GM12878 (cell line): Measurements from ENCODE around the gene HELZ. TPM values are rescaled to one million over a fixed set of nuclear protein-coding genes. Genes with fewer than 3 reads are reported as not detected.
A peak's percentile ranks its signal among the peaks of the same experiment; 100 is the strongest.

Source experiments
- ATAC-seq: fragments of 200-7000 bp; cut with Tn5 transposase; 3 replicates; pipeline ENCODE4 v1.9.1; 2020; ENCODE audit warnings: mild to moderate bottlenecking, moderate library complexity
- BruUV-seq: library from RNA; stranded (reverse); fragments of 400-500 nt; replicated peaks from 2 replicates; lab custom pipeline; 2021; lab: Mats Ljungman, UMichigan
- CTCF ChIA-PET: fragments of 300-600 bp; sonication (Branson Sonifier 250); formaldehyde crosslinking; extraction: SDS; loops from one replicate; lab custom pipeline; 2021; ENCODE audit warnings: inconsistent platforms; lab: Yijun Ruan, JAX
- POLR2A ChIA-PET: fragments of 350-600 bp; formaldehyde crosslinking; extraction: SDS; loops from one replicate; lab custom pipeline; 2021; ENCODE audit warnings: inconsistent platforms; lab: Charles Lee
- RAD21 ChIA-PET: fragments of 300-600 bp; sonication (Branson Sonifier 250); formaldehyde crosslinking; loops from one replicate; lab custom pipeline; 2023; ENCODE audit warnings: antibody characterized with exemption; ENCODE audit not compliant: unreplicated experiment; lab: Charles Lee
- SMC1A ChIA-PET: fragments of 300-600 bp; sonication (Branson Sonifier 250); formaldehyde crosslinking; loops from one replicate; lab custom pipeline; 2023; ENCODE audit not compliant: unreplicated experiment, uncharacterized antibody; lab: Charles Lee
- DNase-seq: peaks from one replicate; pipeline ENCODE4 v3.0.0-alpha.2; 2011; ENCODE audit warnings: low read depth, low spot score
- FAIRE-seq: peaks from 3 replicates; lab custom pipeline; 2011; peaks lifted over from hg19 to GRCh38; lab: Jason Lieb, UNC
- H2AFZ ChIP-seq: 2 replicates; pipeline ENCODE4 v1.6.0; 2011; ENCODE audit warnings: low read depth, low read length, control low read depth; ENCODE audit not compliant: control insufficient read depth
- H3K27ac ChIP-seq: 2 replicates; pipeline ENCODE4 v1.5.1; 2011; ENCODE audit warnings: control low read depth; ENCODE audit not compliant: control insufficient read depth, insufficient read depth
- H3K27me3 ChIP-seq, 2 experiments: replicated peaks in 1 of 2; 2 replicates each; pipeline versions ENCODE4 v1.6.0 to v1.6.1; 2011; ENCODE audit warnings: low read length in 1 of 2; ENCODE audit not compliant: control insufficient read depth in 2 of 2, insufficient read depth in 2 of 2
- H3K36me3 ChIP-seq, 2 experiments: 2 replicates each; pipeline ENCODE4 v1.5.1; 2011; ENCODE audit warnings: low read length in 1 of 2; ENCODE audit not compliant: control insufficient read depth in 2 of 2, insufficient read depth in 2 of 2
- H3K4me1 ChIP-seq: 2 replicates; pipeline ENCODE4 v1.6.1; 2011; ENCODE audit warnings: mild to moderate bottlenecking, low read length, moderate library complexity, mixed read lengths; ENCODE audit not compliant: control insufficient read depth, insufficient read depth
- H3K4me2 ChIP-seq: 2 replicates; pipeline ENCODE4 v1.6.0; 2011; ENCODE audit warnings: control low read depth; ENCODE audit not compliant: control insufficient read depth, insufficient read depth
- H3K4me3 ChIP-seq: fragments of 200-600 bp; sonication (generic); 2 replicates; pipeline ENCODE4 v1.5.1; 2016
- H3K79me2 ChIP-seq: 2 replicates; pipeline ENCODE4 v1.6.0; 2011; ENCODE audit warnings: low read length; ENCODE audit not compliant: control insufficient read depth, insufficient read depth
- H3K9ac ChIP-seq: 2 replicates; pipeline ENCODE4 v1.8.0; 2011; ENCODE audit warnings: low read length, control low read depth, mixed read lengths; ENCODE audit not compliant: control insufficient read depth, insufficient read depth
- H3K9me3 ChIP-seq: replicated peaks from 3 replicates; pipeline ENCODE4 v1.5.1; 2011; ENCODE audit warnings: mild to moderate bottlenecking, low read length; ENCODE audit not compliant: control insufficient read depth, insufficient read depth
- H4K20me1 ChIP-seq: 2 replicates; pipeline ENCODE4 v1.6.0; 2011; ENCODE audit not compliant: control insufficient read depth, insufficient read depth
- FOXM1 ChIP-seq: IDR thresholded peaks from 2 replicates; pipeline ENCODE4 v1.6.1; 2012; ENCODE audit warnings: low read depth, mild to moderate bottlenecking, inconsistent platforms, low read length, moderate library complexity
- GATAD2B ChIP-seq: fragments of 450-650 bp; conservative IDR thresholded peaks from 2 replicates; pipeline ENCODE4 v1.6.1; 2017; ENCODE audit warnings: low read depth, mild to moderate bottlenecking, moderate library complexity
- MLLT1 ChIP-seq: fragments of 450-650 bp; IDR thresholded peaks from 2 replicates; pipeline ENCODE4 v1.6.1; 2016; ENCODE audit warnings: mild to moderate bottlenecking
- RAD21 ChIP-seq: IDR thresholded peaks from 2 replicates; pipeline ENCODE4 v1.6.1; 2011; ENCODE audit warnings: mild to moderate bottlenecking, low read depth, low read length, moderate library complexity; ENCODE audit not compliant: insufficient read depth
- REST ChIP-seq: IDR thresholded peaks from 2 replicates; pipeline ENCODE4 v1.6.1; 2012; ENCODE audit warnings: mild to moderate bottlenecking, low read depth, low read length
- SMC3 ChIP-seq: IDR thresholded peaks from 2 replicates; pipeline ENCODE4 v1.6.1; 2011; ENCODE audit warnings: low read length, improper control_type of control experiment, borderline replicate concordance
- WGBS: methylation state at CpG from one replicate; pipeline ENCODE4 v1.1.6; 2016; ENCODE audit warnings: low lambda C conversion rate; ENCODE audit not compliant: insufficient replicate concordance, insufficient coverage; ENCODE audit errors: missing lambda C conversion rate; 5-methylcytosine and 5-hydroxymethylcytosine counted together
- in situ Hi-C: fragments of 300-500 bp; cut with MboI; formaldehyde crosslinking; loops from 9 replicates; pipeline ENCODE4 v1.14.3; 2018; ENCODE audit warnings: mixed read lengths
- intact Hi-C: fragments of 100-400 bp; cut with micrococcal nuclease; formaldehyde crosslinking; loops from one replicate; pipeline ENCODE4 v1.14.2; 2022; ENCODE audit not compliant: unreplicated experiment
- polyA plus RNA-seq, 11 experiments: library from polyadenylated mRNA; depleted of rRNA in 4 of 11; unstranded in 6 of 11; stranded (reverse) in 5 of 11; fragments of >200 nt; fragmentation: Nextera tagmentation in 4 of 11; fragmentation: Illumina TruSeq in 1 of 11; extraction: Ambion mirVana in 4 of 11; extraction: Trizol in 1 of 11; gene quantifications; 1 replicate in 1 of 11; 2 replicates in 10 of 11; pipeline versions ENCODE4 v1.2.1 to v1.2.3, GENCODE V29; 2011 to 2016; ENCODE audit warnings: inconsistent platforms in 2 of 11, missing spikeins in 2 of 11, low read depth in 1 of 11
- total RNA-seq, 4 experiments: library from RNA; depleted of rRNA in 3 of 4; stranded (reverse); fragments of >200 nt in 3 of 4; fragmentation: Illumina TruSeq in 1 of 4; extraction: Trizol in 1 of 4; gene quantifications; 2 replicates each; pipeline versions ENCODE4 v1.2.1 to v1.2.3, GENCODE V29; 2013 to 2021
- TF ChIP-seq, protein P1 (sequence below): fragments of 450-650 bp; conservative IDR thresholded peaks from 2 replicates; pipeline ENCODE4 v1.6.1; 2017; ENCODE audit warnings: mild to moderate bottlenecking, moderate library complexity

The HELZ gene
- total and polyA plus RNA-seq, 10 of the 15 experiments (the other 5 are each of a cell fraction or from before 2014, with no cell fraction given): 1.5 to 36.8 (median 19.1) TPM

DNA sequence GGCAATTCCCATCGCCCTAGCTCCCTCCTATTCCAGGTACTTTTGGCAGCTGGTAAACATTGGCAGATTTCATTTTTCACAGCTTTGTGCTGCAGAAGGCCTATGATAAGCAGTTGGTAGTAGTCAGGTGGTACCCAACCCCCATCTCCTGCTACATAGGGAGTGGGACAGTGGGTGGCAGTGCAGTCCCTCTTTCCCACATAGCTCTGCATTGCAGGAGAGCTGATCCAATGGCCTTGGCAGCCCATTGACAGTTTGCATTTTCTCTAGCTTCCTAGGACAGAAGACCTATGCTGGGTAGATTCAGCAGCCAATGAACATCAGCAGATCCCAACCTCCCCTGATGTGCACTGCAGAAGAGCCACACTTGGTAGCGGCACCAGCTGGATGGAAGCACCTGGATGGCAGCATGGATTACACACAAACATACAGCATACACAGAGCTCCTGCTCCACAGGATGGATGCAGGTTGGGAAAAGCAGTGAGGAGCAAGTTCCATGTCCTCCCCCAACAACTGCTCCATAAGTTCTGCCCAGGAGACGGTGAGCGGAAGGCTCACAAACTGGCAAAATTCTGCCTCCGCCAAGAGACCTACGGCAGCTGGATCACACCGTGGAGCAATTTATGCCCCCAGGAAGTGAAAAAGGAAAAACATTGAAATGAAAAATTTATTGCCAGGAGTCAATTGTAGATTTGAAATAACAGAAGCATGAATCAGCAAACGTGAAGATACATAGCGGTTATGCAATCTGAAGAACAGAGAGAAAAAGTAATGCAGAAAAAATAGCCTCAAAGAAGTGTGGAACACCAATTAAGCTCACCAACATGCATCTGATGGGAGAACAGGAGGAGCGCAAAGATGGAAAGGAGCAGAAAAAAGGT, 105.0 kb downstream of the HELZ start:
- RAD21 ChIA-PET: no interaction called here
- H2AFZ ChIP-seq: no peak overlapping the region
- intact Hi-C loops: no loop called here
- WGBS: 91% methylated on average over 10 of the region's 10 CpGs
- in situ Hi-C loops: no loop called here
- TF ChIP-seq SMC3: no peak
- TF ChIP-seq RAD21: 0 out of 2 replicates have a peak, but pooled peaks have one; percentile 13
- H3K79me2 ChIP-seq: no peaks in the 10 kb centered on the region
- H3K9ac ChIP-seq: no peak overlapping the region
- no peaks in the 10 kb centered on the region for H3K9me3 ChIP-seq
- no peak for FAIRE-seq
- POLR2A ChIA-PET: interaction anchor here (0.6 to 2.0 kb wide), 2 partner anchors 13 to 708 kb away, joined by 3 to 7 read pairs; no protein-coding TSS in a partner anchor
- no peaks in the 10 kb centered on the region for H4K20me1 ChIP-seq
- no peak for DNase-seq
- H3K4me1 ChIP-seq: no peaks in the 10 kb centered on the region
- H3K4me3 ChIP-seq: no peak overlapping the region
- BruUV-seq: no TSS peak
- peaks cover 5 to 21% of the 10 kb centered on the region in 2 experiments for H3K36me3 ChIP-seq
- ATAC-seq: peak; percentile 24; the same call in 1 of the 3 replicates
- CTCF ChIA-PET: interaction anchor here (0.9 to 2.1 kb wide), 9 partner anchors 9 to 155 kb away, joined by 3 to 7 read pairs (median 4); no protein-coding TSS in a partner anchor
- H3K27ac ChIP-seq: no peak overlapping the region
- H3K27me3 ChIP-seq: no peaks in the 10 kb centered on the region
- SMC1A ChIA-PET: no interaction called here
- no peak overlapping the region for H3K4me2 ChIP-seq

- Histone ChIP-seq H3K4me3 (no peak overlapping the region), H3K4me2 (no peak overlapping the region), H3K27me3 (no peaks in the 10 kb centered on the region), H3K9me3 (no peaks in the 10 kb centered on the region), H3K4me1 (no peaks in the 10 kb centered on the region), H2AFZ (no peak overlapping the region), H4K20me1 (no peaks in the 10 kb centered on the region), H3K36me3 (peaks cover 5 to 18% of the 10 kb centered on the region in 2 experiments), H3K27ac (no peak overlapping the region), H3K9ac (no peak overlapping the region), H3K79me2 (no peaks in the 10 kb centered on the region)
- POLR2A ChIA-PET: interaction anchor here (0.6 to 2.0 kb wide), 2 partner anchors 13 to 708 kb away, joined by 3 to 7 read pairs; no protein-coding TSS in a partner anchor
- BruUV-seq: no TSS peak
- intact Hi-C loops (no loop called here), in situ Hi-C loops (no loop called here)
- FAIRE-seq (no peak), ATAC-seq (no peak), DNase-seq (no peak)
- SMC1A ChIA-PET: no interaction called here
- RAD21 ChIA-PET: no interaction called here
- CTCF ChIA-PET: interaction anchor here (0.9 to 2.1 kb wide), 6 partner anchors 8 to 155 kb away, joined by 3 to 7 read pairs (median 5); no protein-coding TSS in a partner anchor
- WGBS: 100% methylated on average over 1 of the region's 1 CpG
- TF ChIP-seq REST: no peak
- no peak for TF ChIP-seq MLLT1
- TF ChIP-seq FOXM1: no peak
- TF ChIP-seq, protein P1, sequence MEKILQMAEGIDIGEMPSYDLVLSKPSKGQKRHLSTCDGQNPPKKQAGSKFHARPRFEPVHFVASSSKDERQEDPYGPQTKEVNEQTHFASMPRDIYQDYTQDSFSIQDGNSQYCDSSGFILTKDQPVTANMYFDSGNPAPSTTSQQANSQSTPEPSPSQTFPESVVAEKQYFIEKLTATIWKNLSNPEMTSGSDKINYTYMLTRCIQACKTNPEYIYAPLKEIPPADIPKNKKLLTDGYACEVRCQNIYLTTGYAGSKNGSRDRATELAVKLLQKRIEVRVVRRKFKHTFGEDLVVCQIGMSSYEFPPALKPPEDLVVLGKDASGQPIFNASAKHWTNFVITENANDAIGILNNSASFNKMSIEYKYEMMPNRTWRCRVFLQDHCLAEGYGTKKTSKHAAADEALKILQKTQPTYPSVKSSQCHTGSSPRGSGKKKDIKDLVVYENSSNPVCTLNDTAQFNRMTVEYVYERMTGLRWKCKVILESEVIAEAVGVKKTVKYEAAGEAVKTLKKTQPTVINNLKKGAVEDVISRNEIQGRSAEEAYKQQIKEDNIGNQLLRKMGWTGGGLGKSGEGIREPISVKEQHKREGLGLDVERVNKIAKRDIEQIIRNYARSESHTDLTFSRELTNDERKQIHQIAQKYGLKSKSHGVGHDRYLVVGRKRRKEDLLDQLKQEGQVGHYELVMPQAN: no peak
- no peak for TF ChIP-seq GATAD2B
Measured at GRCh38 chr17:67139289-67139688, 105.7 kb downstream of the HELZ start.
